ENCODE measurements around the gene GPX8. TPM values are rescaled to one million over a fixed set of nuclear protein-coding genes. Genes with fewer than 3 reads are reported as not detected.
A peak's percentile ranks its signal among the peaks of the same experiment; 100 is the strongest.

GPX8 gene
- total RNA-seq, 2 donors from 2014 or later, result 0.99 to 6.7 TPM

DNA sequence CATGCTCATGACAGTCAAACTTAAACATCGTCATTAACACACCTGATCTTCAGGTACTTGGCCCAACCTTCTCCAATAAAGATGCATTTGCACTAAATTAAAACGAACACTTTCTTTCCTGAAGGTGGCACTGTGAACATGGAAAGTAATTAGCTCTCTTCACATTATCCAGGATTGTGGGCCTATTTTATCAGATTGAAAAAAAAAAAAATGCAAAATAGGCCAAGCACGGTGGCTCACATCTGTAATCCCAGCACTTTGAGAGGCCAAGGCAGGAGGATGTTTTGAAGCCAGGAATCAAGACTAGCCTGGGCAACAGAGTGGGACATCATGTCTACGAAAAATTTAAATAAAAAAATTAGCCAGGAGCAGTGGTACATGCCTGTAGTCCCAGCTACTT is 27.4 kb downstream of the GPX8 start:
- Histone ChIP-seq H3K27me3 (no peaks in the 10 kb centered on the region), H3K27ac (no peak overlapping the region), H3K4me3 (no peak overlapping the region), H3K4me1 (peaks cover 16% of the 10 kb centered on the region), H3K36me3 (replicated peaks in 1 of 2; ENCODE audit: insufficient read depth in 1 of 2, low read depth in 2 of 2) (no peaks in the 10 kb centered on the region), H3K9me3 (no peaks in the 10 kb centered on the region)
- WGBS, 2 donors, result 26% methylated on average over 4 of the region's 4 CpGs
- ATAC-seq (peak; percentile 75), DNase-seq (peak in 1 of 4 donors; percentile 16)
- intact Hi-C loops (cut with DNase I), result no loop called here
- TF ChIP-seq, protein P1, sequence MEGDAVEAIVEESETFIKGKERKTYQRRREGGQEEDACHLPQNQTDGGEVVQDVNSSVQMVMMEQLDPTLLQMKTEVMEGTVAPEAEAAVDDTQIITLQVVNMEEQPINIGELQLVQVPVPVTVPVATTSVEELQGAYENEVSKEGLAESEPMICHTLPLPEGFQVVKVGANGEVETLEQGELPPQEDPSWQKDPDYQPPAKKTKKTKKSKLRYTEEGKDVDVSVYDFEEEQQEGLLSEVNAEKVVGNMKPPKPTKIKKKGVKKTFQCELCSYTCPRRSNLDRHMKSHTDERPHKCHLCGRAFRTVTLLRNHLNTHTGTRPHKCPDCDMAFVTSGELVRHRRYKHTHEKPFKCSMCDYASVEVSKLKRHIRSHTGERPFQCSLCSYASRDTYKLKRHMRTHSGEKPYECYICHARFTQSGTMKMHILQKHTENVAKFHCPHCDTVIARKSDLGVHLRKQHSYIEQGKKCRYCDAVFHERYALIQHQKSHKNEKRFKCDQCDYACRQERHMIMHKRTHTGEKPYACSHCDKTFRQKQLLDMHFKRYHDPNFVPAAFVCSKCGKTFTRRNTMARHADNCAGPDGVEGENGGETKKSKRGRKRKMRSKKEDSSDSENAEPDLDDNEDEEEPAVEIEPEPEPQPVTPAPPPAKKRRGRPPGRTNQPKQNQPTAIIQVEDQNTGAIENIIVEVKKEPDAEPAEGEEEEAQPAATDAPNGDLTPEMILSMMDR (IDR thresholded peaks at IDR 0.05), result peak in 6 of 7 experiments; percentile 28 to 74 (median 64)
- TF ChIP-seq POLR2A (IDR thresholded peaks at IDR 0.05), result no peak

DNA sequence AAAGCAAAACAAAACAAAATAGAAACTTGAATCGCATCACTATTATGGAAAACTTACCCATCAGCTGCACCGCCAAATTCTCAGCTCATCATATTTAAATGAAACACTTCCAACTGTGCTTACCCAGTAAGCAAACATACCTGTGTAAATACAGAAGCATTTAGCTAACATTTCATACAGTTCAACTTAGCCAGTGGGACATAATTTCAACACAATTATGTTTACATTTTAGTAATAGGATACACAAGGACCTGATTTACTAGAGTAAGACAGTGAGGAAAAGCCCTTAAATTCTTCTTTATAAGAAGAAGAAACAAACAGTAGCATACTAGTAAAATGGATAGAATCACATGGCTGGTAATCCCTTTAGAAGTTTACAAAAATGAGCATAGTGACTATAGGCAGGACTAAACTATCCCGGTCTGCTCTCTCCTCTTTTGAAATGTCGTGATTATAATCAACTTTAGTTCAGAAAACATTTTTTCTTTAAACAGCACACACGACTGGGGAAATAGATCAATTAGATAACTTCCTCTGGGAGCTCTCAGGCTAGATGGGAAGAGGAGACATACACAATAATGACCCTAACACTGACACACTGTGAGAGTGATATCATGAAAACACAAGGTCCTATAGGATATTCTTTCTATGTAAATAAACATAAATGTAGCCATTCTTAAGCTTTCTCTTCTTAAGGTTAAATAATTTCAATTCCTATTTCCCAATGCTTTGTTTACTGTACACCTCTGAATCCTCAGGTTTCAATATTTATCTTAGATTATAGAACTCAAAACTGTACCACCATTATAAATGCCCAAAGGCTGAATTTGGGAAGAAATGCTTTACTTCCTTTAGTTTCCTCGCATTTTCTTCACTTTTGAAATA is 28.9 kb downstream of the GPX8 start:
- peaks cover 16% of the 10 kb centered on the region for H3K4me1 ChIP-seq
- no peaks in the 10 kb centered on the region for H3K36me3 ChIP-seq (replicated peaks in 1 of 2; ENCODE audit: insufficient read depth in 1 of 2, low read depth in 2 of 2)
- intact Hi-C loops (cut with DNase I), result no loop called here
- 23 to 29% methylated on average over 6 of the region's 6 CpGs for WGBS, 2 donors
- no peak overlapping the region for H3K27ac ChIP-seq
- DNase-seq, result no peak
- H3K4me3 ChIP-seq, result no peak overlapping the region
- H3K9me3 ChIP-seq, result no peaks in the 10 kb centered on the region
- no peak for TF ChIP-seq POLR2A (IDR thresholded peaks at IDR 0.05)
- TF ChIP-seq, protein P1 (IDR thresholded peaks at IDR 0.05), result no peak
- peak; percentile 30 for ATAC-seq
- H3K27me3 ChIP-seq, result no peaks in the 10 kb centered on the region

DNA sequence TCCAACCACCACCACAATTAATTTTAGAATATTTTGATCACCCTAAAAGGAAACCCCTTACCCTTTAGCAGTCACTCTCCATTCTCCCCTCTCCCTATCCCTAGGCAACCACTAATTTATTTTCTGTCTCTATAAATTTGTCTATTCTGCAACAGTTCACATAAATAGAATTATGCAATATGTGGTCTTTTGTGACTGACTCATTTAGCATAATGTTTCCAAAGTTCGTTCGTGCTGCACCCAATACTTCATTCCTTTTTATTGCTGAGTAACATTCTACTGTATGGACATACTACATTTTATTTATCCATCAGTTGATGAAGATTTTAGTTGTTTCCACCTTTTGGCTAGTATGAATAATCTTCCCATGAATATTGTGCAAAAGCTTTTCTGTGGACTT is 31.2 kb downstream of the GPX8 start:
- WGBS, 2 donors, result 83 to 85% methylated on average over 2 of the region's 2 CpGs
- Histone ChIP-seq H3K27ac (no peak overlapping the region), H3K4me3 (no peak overlapping the region), H3K9me3 (no peaks in the 10 kb centered on the region), H3K27me3 (no peaks in the 10 kb centered on the region), H3K36me3 (replicated peaks in 1 of 2; ENCODE audit: insufficient read depth in 1 of 2, low read depth in 2 of 2) (no peaks in the 10 kb centered on the region), H3K4me1 (peaks cover 16% of the 10 kb centered on the region)
- DNase-seq (no peak), ATAC-seq (no peak)
- TF ChIP-seq, protein P1 (IDR thresholded peaks at IDR 0.05), result no peak
- TF ChIP-seq POLR2A (IDR thresholded peaks at IDR 0.05), result no peak
- intact Hi-C loops (cut with DNase I), result no loop called here

DNA sequence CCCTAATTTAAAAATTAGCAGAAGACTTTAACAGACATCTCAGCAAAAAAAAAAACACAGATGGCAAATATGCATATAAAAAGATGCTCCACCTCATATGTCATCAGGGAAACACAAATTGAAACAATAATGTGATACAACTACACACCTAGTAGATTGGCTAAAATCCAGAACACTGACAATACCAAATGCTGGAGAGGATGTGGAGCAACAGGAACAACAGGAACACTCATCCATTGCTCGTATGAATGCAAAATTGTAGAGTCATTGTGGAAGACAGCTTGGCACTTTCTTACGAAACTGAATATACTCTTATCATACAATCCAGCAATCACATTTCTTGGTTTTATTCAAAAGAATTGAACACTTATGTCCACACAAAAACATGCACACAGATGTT is 45.0 kb downstream of the GPX8 start:
- Histone ChIP-seq H3K4me1 (no peaks in the 10 kb centered on the region), H3K36me3 (replicated peaks in 1 of 2; ENCODE audit: insufficient read depth in 1 of 2, low read depth in 2 of 2) (no peaks in the 10 kb centered on the region), H3K27me3 (no peaks in the 10 kb centered on the region), H3K4me3 (no peak overlapping the region), H3K27ac (no peak overlapping the region), H3K9me3 (no peaks in the 10 kb centered on the region)
- 41 to 52% methylated on average over 2 of the region's 2 CpGs for WGBS, 2 donors
- ATAC-seq, result no peak
- TF ChIP-seq POLR2A (IDR thresholded peaks at IDR 0.05), result no peak
- TF ChIP-seq, protein P1 (IDR thresholded peaks at IDR 0.05), result no peak
- intact Hi-C loops (cut with DNase I), result no loop called here
- DNase-seq, result no peak

Measured in body of pancreas (tissue), 4 donors.